ENCODE data around the gene TNKS2. TPM values are rescaled to one million over a fixed set of nuclear protein-coding genes. Genes with fewer than 3 reads are reported as not detected.

The TNKS2 gene
- total RNA-seq, 1 experiment from 2014 or later: 46.2 TPM

GRCh38 chr10:91785830-91786229, 12.4 kb upstream of the TNKS2 start:
- no peaks in the 10 kb centered on the region for H3K9me3 ChIP-seq (ENCODE audit: control insufficient read depth, insufficient read depth, low read depth, low read length)
- H3K27ac ChIP-seq (ENCODE audit: low read length): no peak overlapping the region
- H3K4me3 ChIP-seq (ENCODE audit: low read depth in 2 of 2, low read length in 2 of 2): no peak overlapping the region
- H3K36me3 ChIP-seq (ENCODE audit: control insufficient read depth, insufficient read depth, low read length): no peaks in the 10 kb centered on the region
- CTCF ChIA-PET: no interaction called here
- in situ Hi-C loops (cut with HindIII; ENCODE audit: low pct_unique_long_range_greater_than_20kb, low sequenced_read_pairs): no loop called here
- POLR2A ChIA-PET: no interaction called here
- intact Hi-C loops (cut with micrococcal nuclease; ENCODE audit: unreplicated experiment): no loop called here
- ATAC-seq: no peak
- H3K4me1 ChIP-seq (ENCODE audit: control insufficient read depth, insufficient read depth, low read length): no peaks in the 10 kb centered on the region
- H3K27me3 ChIP-seq (ENCODE audit: control insufficient read depth, insufficient read depth, low read length): peaks cover 11% of the 10 kb centered on the region; the same call in 1 of the 2 replicates
- no peak for DNase-seq (ENCODE audit: low read depth, low spot score)
- TF ChIP-seq CTCF (IDR thresholded peaks at IDR 0.05) (no peak), REST (IDR thresholded peaks at IDR 0.05; ENCODE audit: insufficient read depth in 1 of 2, low read depth in 2 of 2, low read length in 1 of 2) (no peak), SIN3A (IDR thresholded peaks at IDR 0.05; ENCODE audit: borderline replicate concordance, insufficient read depth, low read depth, low read length) (no peak), TCF7L2 (IDR thresholded peaks at IDR 0.05; ENCODE audit: low read depth, low read length) (no peak), POLR2AphosphoS5 (IDR thresholded peaks at IDR 0.05; ENCODE audit: low read depth, low read length) (no peak)
- BruUV-seq (replicated peaks): no TSS peak

GRCh38 chr10:91787258-91787657, 11.0 kb upstream of the TNKS2 start:
- no peak overlapping the region for H3K27ac ChIP-seq (ENCODE audit: low read length)
- H3K36me3 ChIP-seq (ENCODE audit: control insufficient read depth, insufficient read depth, low read length): no peaks in the 10 kb centered on the region
- BruUV-seq (replicated peaks): no TSS peak
- POLR2A ChIA-PET: no interaction called here
- DNase-seq (ENCODE audit: low read depth, low spot score): no peak
- no peaks in the 10 kb centered on the region for H3K4me1 ChIP-seq (ENCODE audit: control insufficient read depth, insufficient read depth, low read length)
- TF ChIP-seq SIN3A (IDR thresholded peaks at IDR 0.05; ENCODE audit: borderline replicate concordance, insufficient read depth, low read depth, low read length) (no peak), TCF7L2 (IDR thresholded peaks at IDR 0.05; ENCODE audit: low read depth, low read length) (no peak), POLR2AphosphoS5 (IDR thresholded peaks at IDR 0.05; ENCODE audit: low read depth, low read length) (no peak), REST (IDR thresholded peaks at IDR 0.05; ENCODE audit: insufficient read depth in 1 of 2, low read depth in 2 of 2, low read length in 1 of 2) (no peak), CTCF (IDR thresholded peaks at IDR 0.05) (no peak)
- H3K27me3 ChIP-seq (ENCODE audit: control insufficient read depth, insufficient read depth, low read length): peaks cover 5% of the 10 kb centered on the region; the same call in 1 of the 2 replicates
- H3K9me3 ChIP-seq (ENCODE audit: control insufficient read depth, insufficient read depth, low read depth, low read length): no peaks in the 10 kb centered on the region
- intact Hi-C loops (cut with micrococcal nuclease; ENCODE audit: unreplicated experiment) (no loop called here), in situ Hi-C loops (cut with HindIII; ENCODE audit: low pct_unique_long_range_greater_than_20kb, low sequenced_read_pairs) (no loop called here)
- no peak; the same call in 1 of the 2 replicates for ATAC-seq
- CTCF ChIA-PET: interaction anchor here (0.6 kb wide), 1 partner anchor 1049 kb away, joined by 4 read pairs; no protein-coding TSS in a partner anchor
- no peak overlapping the region for H3K4me3 ChIP-seq (ENCODE audit: low read depth in 2 of 2, low read length in 2 of 2)

Data from Panc1 (cell line).